SU-DHL-6 (cell line): ENCODE measurements around the gene HOXA9.

Experiments used
- H2AFZ ChIP-seq: fragments of 200-600 bp; sonication (generic); 2 replicates; pipeline ENCODE4 v1.6.1; 2014; ENCODE audit warnings: low read depth, mild to moderate bottlenecking, moderate library complexity, mixed read lengths, antibody characterized with exemption, low read length; ENCODE audit not compliant: severe bottlenecking
- H3F3A ChIP-seq: fragments of 200-600 bp; shearing (Covaris generic); 2 replicates; pipeline ENCODE4 v1.6.0; 2016; ENCODE audit warnings: antibody characterized with exemption, mild to moderate bottlenecking; ENCODE audit not compliant: insufficient read depth
- H3K27ac ChIP-seq: fragments of 200-600 bp; sonication (generic); 2 replicates; pipeline ENCODE4 v1.5.1; 2016; ENCODE audit warnings: low read depth, mild to moderate bottlenecking, low read length, moderate library complexity, mixed read lengths
- H3K27me3 ChIP-seq: fragments of 200-600 bp; sonication (generic), shearing (Covaris generic); 2 replicates; pipeline ENCODE4 v1.6.0; 2014; ENCODE audit warnings: mild to moderate bottlenecking, low read length
- H3K36me3 ChIP-seq: fragments of 200-600 bp; sonication (generic); 2 replicates; pipeline ENCODE4 v1.6.1; 2014; ENCODE audit warnings: mild to moderate bottlenecking, low read length, mixed read lengths
- H3K4me2 ChIP-seq: fragments of 300-600, 200-600 bp; shearing (Covaris generic), sonication (generic); 2 replicates; pipeline ENCODE4 v1.6.0; 2014; ENCODE audit warnings: low read length, low read depth, mild to moderate bottlenecking; ENCODE audit not compliant: poor library complexity, severe bottlenecking
- H3K4me3 ChIP-seq: fragments of 200-600 bp; sonication (generic); 2 replicates; pipeline ENCODE4 v1.5.1; 2014; ENCODE audit warnings: antibody characterized with exemption, low read length, mild to moderate bottlenecking, mixed read lengths; ENCODE audit not compliant: insufficient read depth, poor library complexity, severe bottlenecking
- H3K79me2 ChIP-seq: fragments of 200-600 bp; sonication (generic); 2 replicates; pipeline ENCODE4 v1.6.1; 2014; ENCODE audit warnings: mild to moderate bottlenecking, low read length, moderate library complexity; ENCODE audit not compliant: insufficient read depth
- H3K9ac ChIP-seq: fragments of 200-600 bp; sonication (generic); 2 replicates; pipeline ENCODE4 v1.7.0; 2014; ENCODE audit warnings: mild to moderate bottlenecking, low read length
- H3K9me2 ChIP-seq: fragments of 200-600 bp; sonication (generic); replicated peaks from 2 replicates; pipeline ENCODE4 v1.6.1; 2014; ENCODE audit warnings: low read length; ENCODE audit not compliant: insufficient read depth
- H3K9me3 ChIP-seq: fragments of 200-600 bp; sonication (generic); 2 replicates; pipeline ENCODE4 v1.6.1; 2014; ENCODE audit warnings: low read length, mixed read lengths; ENCODE audit not compliant: insufficient read depth
- H4K20me1 ChIP-seq: fragments of 200-600 bp; sonication (generic); 2 replicates; pipeline ENCODE4 v1.6.1; 2014; ENCODE audit warnings: low read depth, mild to moderate bottlenecking, antibody characterized with exemption, low read length, moderate library complexity, mixed read lengths
- CTCF ChIP-seq: fragments of 200-600 bp; sonication (generic); IDR thresholded peaks from one replicate; pipeline ENCODE4 v1.5.1; 2017; ENCODE audit warnings: antibody characterized with exemption, mild to moderate bottlenecking, low read length, moderate library complexity; ENCODE audit not compliant: insufficient read depth, poor library complexity, severe bottlenecking
- EZH2phosphoT487 ChIP-seq: fragments of 200-600 bp; sonication (generic), shearing (Covaris generic); conservative IDR thresholded peaks from 2 replicates; pipeline ENCODE4 v1.6.1; 2018; ENCODE audit warnings: mild to moderate bottlenecking, antibody characterized with exemption, low read length, moderate library complexity, mixed read lengths

HOXA9 gene

GRCh38 chr7:27128034-27128433 is 37.3 kb downstream of the HOXA9 start:
- Histone ChIP-seq H3K9me3 (no peaks in the 10 kb centered on the region), H3K79me2 (no peaks in the 10 kb centered on the region), H3K27me3 (no peaks in the 10 kb centered on the region), H3K9ac (no peak overlapping the region), H4K20me1 (no peaks in the 10 kb centered on the region), H3K4me2 (no peak overlapping the region), H3F3A (peaks cover 7% of the 10 kb centered on the region; the same call in 1 of the 2 replicates), H3K27ac (no peak overlapping the region), H3K4me3 (no peak overlapping the region), H2AFZ (no peak overlapping the region), H3K9me2 (no peaks in the 10 kb centered on the region), H3K36me3 (no peaks in the 10 kb centered on the region)
- no peak for TF ChIP-seq CTCF
- TF ChIP-seq EZH2phosphoT487 = no peak

GRCh38 chr7:27126596-27127327 is 38.6 kb downstream of the HOXA9 start:
- no peak overlapping the region for H2AFZ ChIP-seq
- no peaks in the 10 kb centered on the region for H3K27me3 ChIP-seq
- no peaks in the 10 kb centered on the region for H3K9me2 ChIP-seq
- no peaks in the 10 kb centered on the region for H3F3A ChIP-seq
- no peak overlapping the region for H3K9ac ChIP-seq
- H3K4me3 ChIP-seq = no peak overlapping the region
- H3K9me3 ChIP-seq = no peaks in the 10 kb centered on the region
- TF ChIP-seq EZH2phosphoT487 (no peak), CTCF (no peak)
- no peak overlapping the region for H3K4me2 ChIP-seq
- H4K20me1 ChIP-seq = no peaks in the 10 kb centered on the region
- H3K27ac ChIP-seq = no peak overlapping the region
- H3K36me3 ChIP-seq = no peaks in the 10 kb centered on the region
- no peaks in the 10 kb centered on the region for H3K79me2 ChIP-seq

DNA sequence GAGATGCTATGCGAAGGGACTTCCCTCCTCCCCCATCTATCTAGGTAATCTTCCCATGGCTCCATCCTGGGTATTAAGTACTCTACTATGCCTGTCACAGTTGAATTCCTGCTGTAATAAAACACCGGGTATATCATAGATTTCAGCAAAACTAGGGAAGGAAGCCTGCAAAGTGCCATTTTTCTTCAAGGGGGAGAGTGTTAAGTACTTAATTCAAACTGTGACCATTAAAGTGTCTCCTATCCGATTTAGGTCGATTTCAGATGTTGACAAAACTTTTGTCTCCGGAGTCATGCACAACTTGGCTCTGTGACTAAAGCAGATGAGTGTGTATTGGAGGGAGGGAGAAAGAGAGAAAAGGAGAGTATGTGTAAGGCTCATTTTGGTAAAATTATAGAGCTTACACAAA is 39.3 kb downstream of the HOXA9 start:
- Histone ChIP-seq H3K27me3 (no peaks in the 10 kb centered on the region), H3K4me3 (no peak overlapping the region)

More for the DNA sequence above, 39.3 kb downstream of the HOXA9 start:
- H3K27ac ChIP-seq = no peak overlapping the region
- H3K36me3 ChIP-seq = no peaks in the 10 kb centered on the region
- H3K4me2 ChIP-seq = no peak overlapping the region
- no peaks in the 10 kb centered on the region for H3K9me3 ChIP-seq
- no peaks in the 10 kb centered on the region for H3K79me2 ChIP-seq
- H3K9me2 ChIP-seq = no peaks in the 10 kb centered on the region
- H4K20me1 ChIP-seq = no peaks in the 10 kb centered on the region
- H2AFZ ChIP-seq = no peak overlapping the region
- TF ChIP-seq EZH2phosphoT487 (no peak), CTCF (no peak)
- H3K9ac ChIP-seq = no peak overlapping the region
- H3F3A ChIP-seq = no peaks in the 10 kb centered on the region
